Ishikawa (cell line): ENCODE data around the gene GSK3B.

Experiments
- CEBPB ChIP-seq: IDR thresholded peaks from 2 replicates; pipeline ENCODE4 v1.6.1; 2012
- CREB1 ChIP-seq: IDR thresholded peaks from 2 replicates; pipeline ENCODE4 v1.6.1; 2012; ENCODE audit warnings: low read depth
- EGR1 ChIP-seq: IDR thresholded peaks from 2 replicates; pipeline ENCODE4 v1.6.1; 2012
- EP300 ChIP-seq: IDR thresholded peaks from 2 replicates; pipeline ENCODE4 v1.6.1; 2012; ENCODE audit warnings: borderline replicate concordance
- FOXM1 ChIP-seq: IDR thresholded peaks from 2 replicates; pipeline ENCODE4 v1.6.1; 2012; ENCODE audit warnings: low read depth, borderline replicate concordance
- MAX ChIP-seq: IDR thresholded peaks from 2 replicates; pipeline ENCODE4 v1.6.1; 2012
- NFIC ChIP-seq: IDR thresholded peaks from 2 replicates; pipeline ENCODE4 v1.6.1; 2012
- RAD21 ChIP-seq: IDR thresholded peaks from 2 replicates; pipeline ENCODE4 v1.6.1; 2012; ENCODE audit warnings: low read depth
- REST ChIP-seq: IDR thresholded peaks from 2 replicates; pipeline ENCODE4 v1.6.1; 2012; ENCODE audit warnings: low read depth, mild to moderate bottlenecking
- TAF1 ChIP-seq: IDR thresholded peaks from 2 replicates; pipeline ENCODE4 v1.6.1; 2012; ENCODE audit warnings: low read depth, mild to moderate bottlenecking
- TCF12 ChIP-seq: IDR thresholded peaks from 2 replicates; pipeline ENCODE4 v1.6.1; 2012; ENCODE audit warnings: low read depth
- TEAD4 ChIP-seq: IDR thresholded peaks from 2 replicates; pipeline ENCODE4 v1.6.1; 2012
- YY1 ChIP-seq: IDR thresholded peaks from 2 replicates; pipeline ENCODE4 v1.6.1; 2012; ENCODE audit warnings: low read depth
- ZBTB7A ChIP-seq: IDR thresholded peaks from 2 replicates; pipeline ENCODE4 v1.6.1; 2012; ENCODE audit warnings: low read depth
- TF ChIP-seq, protein P1 (sequence below): IDR thresholded peaks from 2 replicates; pipeline ENCODE4 v1.6.1; 2012

Gene GSK3B

GRCh38 chr3:120119846-120120510 is 25.7 kb upstream of the GSK3B start:
- TF ChIP-seq EP300 (no peak), REST (no peak), FOXM1 (no peak), YY1 (no peak), ZBTB7A (no peak), RAD21 (no peak), MAX (no peak), CEBPB (no peak), TEAD4 (no peak), TAF1 (no peak), NFIC (no peak), TCF12 (no peak), CREB1 (no peak), EGR1 (no peak)
- TF ChIP-seq, protein P1, sequence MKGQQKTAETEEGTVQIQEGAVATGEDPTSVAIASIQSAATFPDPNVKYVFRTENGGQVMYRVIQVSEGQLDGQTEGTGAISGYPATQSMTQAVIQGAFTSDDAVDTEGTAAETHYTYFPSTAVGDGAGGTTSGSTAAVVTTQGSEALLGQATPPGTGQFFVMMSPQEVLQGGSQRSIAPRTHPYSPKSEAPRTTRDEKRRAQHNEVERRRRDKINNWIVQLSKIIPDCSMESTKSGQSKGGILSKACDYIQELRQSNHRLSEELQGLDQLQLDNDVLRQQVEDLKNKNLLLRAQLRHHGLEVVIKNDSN, result no peak

- no peak for TF ChIP-seq CEBPB
- no peak for TF ChIP-seq YY1
- no peak for TF ChIP-seq EP300
- no peak for TF ChIP-seq FOXM1
- no peak for TF ChIP-seq NFIC
- TF ChIP-seq REST, result no peak
- TF ChIP-seq CREB1, result no peak
- no peak for TF ChIP-seq TCF12
- no peak for TF ChIP-seq RAD21
- TF ChIP-seq EGR1, result no peak
- no peak for TF ChIP-seq MAX
Observed at GRCh38 chr3:120114981-120115380, 20.7 kb upstream of the GSK3B start.

DNA sequence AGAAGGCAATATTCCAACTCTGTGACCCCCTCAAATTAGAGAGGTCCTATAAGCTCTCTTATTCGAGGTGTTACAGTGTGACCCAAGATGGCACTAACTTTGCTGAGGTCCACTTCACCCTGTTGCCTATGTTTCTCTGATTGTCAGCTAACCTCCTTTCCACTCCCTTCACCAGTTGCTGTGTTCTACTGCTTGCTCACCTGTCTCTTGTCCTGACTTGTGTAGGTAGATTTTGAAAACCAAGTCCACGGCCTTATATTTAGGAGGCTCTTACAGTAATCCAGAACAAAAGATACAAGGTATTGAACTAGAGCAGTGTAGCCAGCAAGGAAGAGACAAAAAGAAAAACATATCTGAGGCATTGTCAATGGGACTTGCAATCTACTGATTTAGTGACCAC is 20.1 kb upstream of the GSK3B start:
- TF ChIP-seq MAX, result no peak
- no peak for TF ChIP-seq RAD21
- no peak for TF ChIP-seq YY1
- no peak for TF ChIP-seq NFIC
- TF ChIP-seq EP300, result no peak
- no peak for TF ChIP-seq TAF1
- TF ChIP-seq, protein P1, result no peak
- no peak for TF ChIP-seq CEBPB
- no peak for TF ChIP-seq EGR1
- TF ChIP-seq CREB1, result no peak
- no peak for TF ChIP-seq TEAD4

GRCh38 chr3:120113128-120114116 is 19.2 kb upstream of the GSK3B start:
- TF ChIP-seq ZBTB7A, result no peak
- TF ChIP-seq CREB1, result no peak
- no peak for TF ChIP-seq FOXM1

DNA sequence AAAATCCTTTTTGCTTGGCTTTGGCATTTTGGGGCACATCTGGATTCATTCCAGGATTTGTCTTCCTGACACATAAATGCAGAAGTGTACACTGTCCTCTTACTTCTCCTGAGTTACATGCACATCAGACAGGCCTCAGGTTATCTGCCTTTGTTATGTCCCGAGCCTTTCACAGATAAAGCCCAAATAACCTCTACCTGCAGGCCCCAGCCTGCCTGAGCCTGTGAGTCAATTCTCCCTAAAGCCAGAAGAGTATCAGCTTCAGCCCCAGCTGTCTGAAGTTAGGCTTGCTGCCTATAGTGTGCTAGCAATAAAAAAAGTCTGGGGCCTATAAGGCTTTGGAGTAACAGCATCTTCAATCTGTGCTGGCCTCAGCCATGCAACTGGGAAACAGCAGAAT is 17.7 kb upstream of the GSK3B start:
- no peak for TF ChIP-seq CEBPB
- TF ChIP-seq REST, result no peak
- TF ChIP-seq YY1, result no peak
- no peak for TF ChIP-seq TEAD4
- no peak for TF ChIP-seq TCF12
- TF ChIP-seq ZBTB7A, result no peak
- no peak for TF ChIP-seq NFIC
- TF ChIP-seq RAD21, result no peak
- TF ChIP-seq EP300, result no peak
- TF ChIP-seq TAF1, result no peak
- TF ChIP-seq CREB1, result no peak
- TF ChIP-seq EGR1, result no peak
- TF ChIP-seq MAX, result no peak
